Stimulated activated CD8-positive, alpha-beta memory T cell treated with anti-CD3 and anti-CD28 coated beads, Interleukin-15, amount 100 ng/mL, for 1 hour (primary cell): ENCODE data around the gene RSPH10B2.
"Not testable (repeated sequence)": the region's sequence is repeated elsewhere in the genome, so short reads cannot be mapped to it uniquely, and the experiment has no call there.

ENCODE experiments used
- DNase-seq: peaks from one replicate; pipeline ENCODE4 v3.0.0-alpha.2; 2020; ENCODE audit warnings: low read depth

The RSPH10B2 gene

GRCh38 chr7:6753964-6754363 is at the start of gene RSPH10B2:
RSPH10B2 (plus strand) TSS chr7:6754103; CDS start chr7:6757678, 3,575 bp downstream.
- DNase-seq = not testable (repeated sequence)

- no peak for DNase-seq
Measured at GRCh38 chr7:6705959-6706665, 47.8 kb upstream of the RSPH10B2 start.

- DNase-seq = peak; percentile 88
Measured at GRCh38 chr7:6706666-6707407, 47.1 kb upstream of the RSPH10B2 start, which contains the start of gene ZNF12. ZNF12 (minus strand) TSS chr7:6706947; CDS start chr7:6705173, 1,774 bp downstream.

GRCh38 chr7:6708304-6708703 is 45.6 kb upstream of the RSPH10B2 start:
- DNase-seq = no peak

GRCh38 chr7:6709808-6710207 is 44.1 kb upstream of the RSPH10B2 start:
- DNase-seq = no peak

- DNase-seq = no peak
Measured at GRCh38 chr7:6714360-6714759, 39.5 kb upstream of the RSPH10B2 start.

- not testable (repeated sequence) for DNase-seq
Measured at GRCh38 chr7:6715898-6716297, 38.0 kb upstream of the RSPH10B2 start.

GRCh38 chr7:6718124-6718523 is 35.8 kb upstream of the RSPH10B2 start:
- DNase-seq = no peak

- DNase-seq = not testable (repeated sequence)
Measured at GRCh38 chr7:6724351-6724750, 29.6 kb upstream of the RSPH10B2 start.

- DNase-seq = no peak
Measured at GRCh38 chr7:6725003-6725402, 28.9 kb upstream of the RSPH10B2 start.

- not testable (repeated sequence) for DNase-seq
Measured at GRCh38 chr7:6726341-6726740, 27.6 kb upstream of the RSPH10B2 start.

GRCh38 chr7:6727663-6728062 is 26.2 kb upstream of the RSPH10B2 start:
- no peak for DNase-seq

GRCh38 chr7:6728893-6729491 is 24.9 kb upstream of the RSPH10B2 start:
- DNase-seq = not testable (repeated sequence)

- peak; percentile 60 for DNase-seq
Measured at GRCh38 chr7:6729492-6730342, 24.2 kb upstream of the RSPH10B2 start.

GRCh38 chr7:6730343-6730633 is 23.6 kb upstream of the RSPH10B2 start:
- no peak for DNase-seq

GRCh38 chr7:6738415-6738814 is 15.5 kb upstream of the RSPH10B2 start:
- DNase-seq = not testable (repeated sequence)

GRCh38 chr7:6744410-6745100 is 9.3 kb upstream of the RSPH10B2 start:
- DNase-seq = not testable (repeated sequence)

- not testable (repeated sequence) for DNase-seq
Measured at GRCh38 chr7:6749335-6749734, 4.6 kb upstream of the RSPH10B2 start.

GRCh38 chr7:6750173-6750572 is 3.7 kb upstream of the RSPH10B2 start:
- not testable (repeated sequence) for DNase-seq

GRCh38 chr7:6761186-6761585 is 7.3 kb downstream of the RSPH10B2 start:
- DNase-seq = not testable (repeated sequence)

GRCh38 chr7:6781581-6781980 is 27.7 kb downstream of the RSPH10B2 start:
- not testable (repeated sequence) for DNase-seq
